Activated CD8-positive, alpha-beta memory T cell treated with anti-CD3 and anti-CD28 coated beads, Interleukin-2, amount 50 U/mL, for 1 hour (primary cell): ENCODE data around the gene RRM1.

Experiments used
- DNase-seq: peaks from one replicate; pipeline ENCODE4 v3.0.0-alpha.2; 2020; ENCODE audit errors: extremely low read depth

The RRM1 gene

DNA sequence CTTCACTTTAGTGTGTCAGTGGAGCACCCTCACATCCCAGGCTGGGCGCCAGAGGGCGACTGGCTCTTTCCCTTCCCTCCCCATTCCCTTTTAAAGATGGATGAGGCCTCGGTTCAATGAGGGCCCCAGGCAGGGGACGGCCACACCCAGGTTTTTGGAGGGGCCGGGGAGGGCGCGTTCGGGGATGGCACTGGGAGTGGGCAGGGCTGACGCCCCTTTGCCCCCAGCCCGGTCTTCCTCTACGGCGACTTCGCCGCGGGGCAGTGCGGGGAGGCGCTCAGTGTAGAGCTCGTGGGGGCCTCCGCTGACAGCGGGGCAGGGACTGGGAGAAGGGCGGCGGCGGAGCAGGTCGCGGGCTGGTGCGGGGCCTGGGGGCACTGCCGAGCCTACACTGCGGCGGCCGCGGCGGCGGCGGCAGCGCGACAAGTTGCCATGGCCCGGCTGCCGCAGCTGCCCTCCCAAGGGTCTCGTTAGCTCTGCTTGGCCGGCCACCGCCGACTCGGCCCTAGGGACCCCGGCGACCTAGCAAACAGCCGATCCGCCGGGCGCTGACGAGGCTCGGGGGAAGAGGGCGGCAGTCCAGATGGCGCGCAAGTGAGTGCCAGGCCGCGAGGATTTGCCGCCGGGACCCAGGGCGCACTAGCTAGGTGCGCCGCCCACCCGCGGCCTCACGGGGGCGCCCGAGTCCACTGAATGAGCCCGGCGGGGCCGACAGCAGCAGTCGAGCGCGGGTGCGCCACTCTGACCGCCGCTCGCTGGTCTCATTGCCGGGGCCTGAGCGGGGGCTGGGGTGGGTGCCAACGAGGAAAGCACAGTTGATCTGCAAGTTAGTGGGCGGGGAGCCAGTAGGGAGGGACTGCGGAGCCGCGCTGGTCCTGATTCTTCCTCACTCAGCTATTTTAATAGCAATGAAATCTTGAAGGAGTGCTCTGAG lies 92.7 kb downstream of the RRM1 start:
- DNase-seq, result peak; percentile 45
